A549 (cell line): ENCODE measurements around the gene PNMA1. TPM values are rescaled to one million over a fixed set of nuclear protein-coding genes. Genes with fewer than 3 reads are reported as not detected.
A peak's percentile ranks its signal among the peaks of the same experiment; 100 is the strongest.

Experiments used
- ATAC-seq, 2 experiments: fragments of 200-7000 bp in 1 of 2; fragments of >200 bp in 1 of 2; cut with Nextera tagmentation in 1 of 2; cut with Tn5 transposase in 1 of 2; 3 replicates each; pipeline versions ENCODE4 v1.8.0 to v1.9.1; 2018 to 2020; ENCODE audit warnings: mild to moderate bottlenecking in 1 of 2, moderate library complexity in 1 of 2
- CTCF ChIA-PET: fragments of 300-600 bp; sonication (Branson Sonifier 250); formaldehyde crosslinking; extraction: SDS; loops from one replicate; lab custom pipeline; 2021; ENCODE audit warnings: antibody characterized with exemption, inconsistent platforms; lab: Yijun Ruan, JAX
- POLR2A ChIA-PET: fragments of 350-600 bp; formaldehyde crosslinking; extraction: SDS; loops from one replicate; lab custom pipeline; 2021; ENCODE audit warnings: antibody characterized with exemption, inconsistent platforms; lab: Yijun Ruan, JAX
- DNase-seq, 2 experiments: peaks; one replicate each; pipeline versions ENCODE4 v3.0.0 to v3.0.0-alpha.2; 2011 to 2016; ENCODE audit warnings: low read depth in 1 of 2, low spot score in 1 of 2
- FAIRE-seq: peaks from 2 replicates; lab custom pipeline; 2011; peaks lifted over from hg19 to GRCh38; lab: Jason Lieb, UNC
- H3K27ac ChIP-seq, 2 experiments: fragments of >200 bp; sonication (Bioruptor Twin); formaldehyde crosslinking; 3 replicates each; pipeline ENCODE4 v1.5.1; 2016 to 2017
- H3K4me1 ChIP-seq: fragments of >200 bp; sonication (Bioruptor Twin); formaldehyde crosslinking; 3 replicates; pipeline ENCODE4 v1.6.1; 2016
- H3K4me2 ChIP-seq: fragments of >200 bp; sonication (Bioruptor Twin); formaldehyde crosslinking; 3 replicates; pipeline ENCODE4 v1.6.1; 2016
- H3K4me3 ChIP-seq: fragments of >200 bp; sonication (Bioruptor Twin); formaldehyde crosslinking; 3 replicates; pipeline ENCODE4 v1.5.1; 2016
- H3K9me3 ChIP-seq: fragments of >200 bp; sonication (Bioruptor Twin); formaldehyde crosslinking; 3 replicates; pipeline ENCODE4 v1.6.1; 2016
- BCL3 ChIP-seq: fragments of >200 bp; sonication (Bioruptor Twin); formaldehyde crosslinking; IDR thresholded peaks from 3 replicates; pipeline ENCODE4 v1.6.1; 2016
- BHLHE40 ChIP-seq: IDR thresholded peaks from 2 replicates; pipeline ENCODE4 v1.6.1; 2012; ENCODE audit warnings: low read depth, low read length, inconsistent platforms
- CEBPB ChIP-seq, 2 experiments: fragments of >200 bp in 1 of 2; sonication (Bioruptor Twin) in 1 of 2; formaldehyde crosslinking in 1 of 2; IDR thresholded peaks; 2 replicates each; pipeline ENCODE4 v1.6.1; 2012 to 2016
- ESRRA ChIP-seq: fragments of 150-350 bp; IDR thresholded peaks from 2 replicates; pipeline ENCODE4 v1.6.1; 2014; ENCODE audit warnings: mild to moderate bottlenecking, low read length, borderline replicate concordance
- FOSB ChIP-seq: fragments of 250-450 bp; sonication (Bioruptor Pico); IDR thresholded peaks from 2 replicates; pipeline ENCODE4 v1.5.0; 2020; ENCODE audit warnings: mild to moderate bottlenecking, moderate library complexity
- HDAC2 ChIP-seq: fragments of 200-600 bp; sonication (generic); IDR thresholded peaks from 2 replicates; pipeline ENCODE4 v1.6.1; 2016
- HOXB13 ChIP-seq: fragments of 250-450 bp; sonication (Bioruptor Pico); IDR thresholded peaks from 2 replicates; pipeline ENCODE4 v1.5.0; 2020; ENCODE audit warnings: low read depth, mild to moderate bottlenecking, moderate library complexity
- JUN ChIP-seq, 2 experiments: fragments of >200 bp; sonication (Bioruptor Twin); formaldehyde crosslinking; IDR thresholded peaks; 2 replicates in 1 of 2; 3 replicates in 1 of 2; pipeline ENCODE4 v1.6.1; 2016 to 2017
- KDM5A ChIP-seq: fragments of 200-600 bp; sonication (generic); IDR thresholded peaks from 2 replicates; pipeline ENCODE4 v1.6.1; 2016; ENCODE audit warnings: antibody characterized with exemption, mild to moderate bottlenecking
- MAFK ChIP-seq: fragments of 450-650 bp; IDR thresholded peaks from 2 replicates; pipeline ENCODE4 v1.6.1; 2014; ENCODE audit not compliant: partially characterized antibody
- MAZ ChIP-seq: fragments of 150-350 bp; IDR thresholded peaks from 2 replicates; pipeline ENCODE4 v1.6.1; 2014; ENCODE audit warnings: antibody characterized with exemption, low read depth, low read length, borderline replicate concordance
- MYC ChIP-seq: IDR thresholded peaks from 2 replicates; pipeline ENCODE4 v1.6.1; 2012; ENCODE audit warnings: mild to moderate bottlenecking, inconsistent platforms, low read length, improper control_type of control experiment, borderline replicate concordance
- NFE2L2 ChIP-seq: fragments of 150-350 bp; conservative IDR thresholded peaks from 2 replicates; pipeline ENCODE4 v1.6.1; 2014; ENCODE audit warnings: low read length
- NPAS2 ChIP-seq: fragments of 250-450 bp; sonication (Bioruptor Pico); IDR thresholded peaks from 2 replicates; pipeline ENCODE4 v1.8.0; 2022; ENCODE audit warnings: mild to moderate bottlenecking, moderate library complexity, borderline replicate concordance
- PBX3 ChIP-seq: IDR thresholded peaks from 2 replicates; pipeline ENCODE4 v1.6.1; 2012
- POLR2A ChIP-seq: IDR thresholded peaks from 2 replicates; pipeline ENCODE4 v1.6.1; 2012; ENCODE audit warnings: mild to moderate bottlenecking, low read length
- RAD21 ChIP-seq, 2 experiments: fragments of >200 bp in 1 of 2; sonication (Bioruptor Twin) in 1 of 2; formaldehyde crosslinking in 1 of 2; IDR thresholded peaks in 1 of 2; conservative IDR thresholded peaks in 1 of 2; 2 replicates in 1 of 2; 3 replicates in 1 of 2; pipeline ENCODE4 v1.6.1; 2012 to 2018; ENCODE audit warnings: inconsistent platforms in 1 of 2
- SMC3 ChIP-seq: fragments of >200 bp; sonication (Bioruptor Twin); formaldehyde crosslinking; IDR thresholded peaks from 3 replicates; pipeline ENCODE4 v1.6.1; 2018; ENCODE audit warnings: inconsistent platforms
- TP53 ChIP-seq: fragments of 250-450 bp; sonication (Bioruptor Pico); IDR thresholded peaks from 2 replicates; pipeline ENCODE4 v1.5.0; 2021; ENCODE audit warnings: mild to moderate bottlenecking, moderate library complexity
- WGBS: methylation state at CpG from one replicate; pipeline ENCODE4 v1.1.6; 2017; ENCODE audit errors: missing lambda C conversion rate; 5-methylcytosine and 5-hydroxymethylcytosine counted together
- polyA plus RNA-seq, 4 experiments: library from polyadenylated mRNA; depleted of rRNA in 3 of 4; stranded (reverse); fragments of >200 nt; fragmentation: RNase III in 1 of 4; extraction: RNeasy Plus Mini Kit Qiagen cat#74134 plus additional on column Dnase treatment in 1 of 4; gene quantifications; 2 replicates in 3 of 4; 3 replicates in 1 of 4; pipeline ENCODE4 v1.2.3, GENCODE V29; 2011 to 2017
- TF ChIP-seq, protein P1 (sequence below): fragments of 150-350 bp; IDR thresholded peaks from 2 replicates; pipeline ENCODE4 v1.6.1; 2014; ENCODE audit warnings: low read depth, mild to moderate bottlenecking, low read length

Gene PNMA1
- polyA plus RNA-seq, 2 of the 4 experiments (the other 2 are of a cell fraction): 21.2 to 47.3 TPM

DNA sequence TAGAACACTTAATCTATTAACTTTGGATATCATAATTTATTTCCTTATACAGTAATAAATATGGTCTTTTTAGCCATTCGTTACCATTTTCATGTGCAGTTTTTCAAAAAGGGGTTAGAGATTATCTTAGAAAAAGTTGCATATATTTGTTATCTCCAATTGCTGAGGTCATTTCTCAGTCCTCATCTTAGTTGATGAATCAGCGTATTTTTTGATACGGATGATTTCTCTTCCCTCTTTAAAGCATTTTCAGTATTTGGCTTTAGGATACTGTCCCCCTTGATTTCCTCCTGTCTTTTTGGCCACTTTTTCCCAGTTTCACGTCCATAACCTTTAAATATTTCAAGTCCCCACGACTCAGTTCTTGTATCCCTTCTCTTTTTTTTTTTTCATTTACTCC lies 47.6 kb downstream of the PNMA1 start:
- no peak for FAIRE-seq
- Histone ChIP-seq H3K9me3 (no peaks in the 10 kb centered on the region), H3K4me2 (no peak overlapping the region), H3K4me3 (no peak overlapping the region), H3K4me1 (peaks cover 35% of the 10 kb centered on the region), H3K27ac (no peak overlapping the region)
- CTCF ChIA-PET: interaction anchor here (1.5 kb wide), 1 partner anchor 15 kb away, joined by 5 read pairs; no protein-coding TSS in a partner anchor
- ATAC-seq: no peak
- POLR2A ChIA-PET: no interaction called here
- DNase-seq: no peak
- 87% methylated on average over 5 of the region's 5 CpGs for WGBS
- peak; percentile 91 for TF ChIP-seq MAFK
- TF ChIP-seq KDM5A: no peak

GRCh38 chr14:73665130-73665529 lies 49.1 kb downstream of the PNMA1 start:
- CTCF ChIA-PET: interaction anchor here (1.0 to 1.4 kb wide), 2 partner anchors 9 to 18 kb away, joined by 3 read pairs; no protein-coding TSS in a partner anchor
- 67% methylated on average over 2 of the region's 2 CpGs for WGBS
- DNase-seq: no peak
- TF ChIP-seq JUN (IDR thresholded peaks at IDR 0.05): no peak
- peak; percentile 82 for TF ChIP-seq NFE2L2
- peak; percentile 93 for TF ChIP-seq MAFK
- TF ChIP-seq, all 56 proteins: peak for 2
- H3K4me3 ChIP-seq: no peak overlapping the region
- H3K4me2 ChIP-seq: peak overlapping the region; percentile 0; the same call in 1 of the 3 replicates
- H3K4me1 ChIP-seq: peaks cover 35% of the 10 kb centered on the region
- ATAC-seq: no peak
- H3K27ac ChIP-seq: peak overlapping the region in 1 of 2 experiments; percentile 62; a peak in 3 of 6 replicates
- H3K9me3 ChIP-seq: no peaks in the 10 kb centered on the region
- no peak for FAIRE-seq
- POLR2A ChIA-PET: no interaction called here

- no peak for ATAC-seq
- peak overlapping the region; percentile 55 to 69; a peak in 4 of 6 replicates for H3K27ac ChIP-seq
- no peak for FAIRE-seq
- CTCF ChIA-PET: interaction anchor here (0.6 to 4.1 kb wide), 3 partner anchors 17 to 146 kb away, joined by 3 to 23 read pairs (median 21); partner anchors contain the start of gene DNAL1
- no peak overlapping the region for H3K4me3 ChIP-seq
- no peak for DNase-seq
- no peaks in the 10 kb centered on the region for H3K9me3 ChIP-seq
- H3K4me2 ChIP-seq: peak overlapping the region; percentile 25
- POLR2A ChIA-PET: no interaction called here
- peaks cover 35% of the 10 kb centered on the region for H3K4me1 ChIP-seq
- TF ChIP-seq ESRRA (no peak), POLR2A (no peak), CEBPB (IDR thresholded peaks at IDR 0.05) (no peak), RAD21 (conservative IDR thresholded peaks at IDR 0.05 in 1 of 2, IDR thresholded peaks at IDR 0.05 in 1 of 2) (no peak), MAZ (no peak), TP53 (CRISPR knock-in tag) (no peak), BHLHE40 (no peak), HOXB13 (CRISPR knock-in tag) (no peak), MYC (no peak), BCL3 (no peak), NPAS2 (CRISPR knock-in tag) (no peak), FOSB (CRISPR knock-in tag) (no peak), PBX3 (no peak), HDAC2 (no peak), MAFK (no peak), SMC3 (no peak)
- TF ChIP-seq, protein P1, sequence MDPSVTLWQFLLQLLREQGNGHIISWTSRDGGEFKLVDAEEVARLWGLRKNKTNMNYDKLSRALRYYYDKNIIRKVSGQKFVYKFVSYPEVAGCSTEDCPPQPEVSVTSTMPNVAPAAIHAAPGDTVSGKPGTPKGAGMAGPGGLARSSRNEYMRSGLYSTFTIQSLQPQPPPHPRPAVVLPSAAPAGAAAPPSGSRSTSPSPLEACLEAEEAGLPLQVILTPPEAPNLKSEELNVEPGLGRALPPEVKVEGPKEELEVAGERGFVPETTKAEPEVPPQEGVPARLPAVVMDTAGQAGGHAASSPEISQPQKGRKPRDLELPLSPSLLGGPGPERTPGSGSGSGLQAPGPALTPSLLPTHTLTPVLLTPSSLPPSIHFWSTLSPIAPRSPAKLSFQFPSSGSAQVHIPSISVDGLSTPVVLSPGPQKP: no peak
These were observed 50.5 kb downstream of the PNMA1 start for GRCh38 chr14:73663548-73664212.
